Hindlimb muscle (tissue), 1 donor: ENCODE data around the gene GRM8. TPM values are rescaled to one million over a fixed set of nuclear protein-coding genes. Genes with fewer than 3 reads are reported as not detected.
"Not testable (repeated sequence)": the region's sequence is repeated elsewhere in the genome, so short reads cannot be mapped to it uniquely, and the experiment has no call there.

ENCODE experiments used
- DNase-seq: peaks from one replicate; pipeline ENCODE4 v3.0.0-alpha.2; 2013
- polyA plus RNA-seq: library from polyadenylated mRNA; unstranded; fragments of 120-200 nt; gene quantifications from one replicate; pipeline ENCODE4 v1.2.1, GENCODE V29; 2013; ENCODE audit not compliant: insufficient read length

Gene GRM8
- polyA plus RNA-seq, 1 donor, result 1.1 TPM

DNA sequence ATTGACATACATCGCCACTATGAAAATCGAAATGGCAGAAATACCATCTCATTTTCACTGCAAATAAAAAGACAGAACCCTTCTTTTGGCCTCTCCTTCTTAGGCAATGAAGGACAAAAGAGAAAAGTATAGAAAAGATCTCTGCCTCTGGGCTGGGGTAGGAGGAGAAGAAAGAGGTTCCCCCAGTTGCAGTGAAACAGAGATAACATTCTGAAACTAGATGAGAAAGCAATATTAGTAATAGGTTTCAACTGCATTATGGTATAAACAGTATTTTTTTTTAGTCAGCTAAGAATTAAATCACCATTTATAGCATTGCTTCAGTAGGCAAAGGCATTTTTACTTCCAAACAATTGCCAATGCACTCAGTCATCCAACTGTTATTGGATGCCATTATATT is 347.5 kb downstream of the GRM8 start:
- DNase-seq, result not testable (repeated sequence)

GRCh38 chr7:126901041-126901765 is 351.5 kb downstream of the GRM8 start:
- not testable (repeated sequence) for DNase-seq

DNA sequence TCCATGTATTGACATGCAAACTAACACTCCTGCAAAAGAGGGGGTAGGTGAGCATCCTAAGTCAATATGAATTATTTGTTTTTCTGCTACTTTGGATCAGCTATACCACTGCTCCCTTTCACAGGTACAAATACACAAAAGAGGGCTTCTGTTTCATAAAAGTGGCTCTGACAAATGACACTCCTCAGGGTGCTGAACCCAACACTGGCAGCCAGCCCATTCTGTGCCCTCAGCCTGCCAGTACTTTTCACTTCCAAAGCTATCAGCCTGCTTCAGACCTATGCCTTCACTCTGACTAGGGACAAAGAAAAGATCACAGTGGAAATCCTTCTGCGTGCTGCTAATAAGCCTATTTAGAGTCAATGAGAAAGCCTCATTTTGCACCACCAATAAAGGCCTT is 364.8 kb downstream of the GRM8 start:
- not testable (repeated sequence) for DNase-seq

DNA sequence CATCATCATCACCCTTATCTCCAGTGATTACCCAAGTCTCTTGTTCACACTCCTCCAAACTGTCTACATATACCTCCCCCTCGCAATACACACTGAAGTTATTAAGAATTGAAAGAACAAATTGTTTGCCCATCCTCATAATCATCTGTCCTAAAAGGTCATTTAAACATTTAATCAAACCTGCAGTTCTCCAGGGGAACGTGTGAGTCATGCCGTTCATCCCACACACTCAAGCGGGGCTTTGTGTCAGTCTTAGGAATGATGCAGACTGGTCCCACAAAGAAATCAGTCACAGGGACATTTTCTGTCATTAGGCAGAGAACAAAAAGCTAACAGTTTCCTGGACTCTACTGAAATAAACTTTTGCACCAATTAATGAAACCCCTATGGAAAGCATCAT is 365.2 kb downstream of the GRM8 start:
- not testable (repeated sequence) for DNase-seq

DNA sequence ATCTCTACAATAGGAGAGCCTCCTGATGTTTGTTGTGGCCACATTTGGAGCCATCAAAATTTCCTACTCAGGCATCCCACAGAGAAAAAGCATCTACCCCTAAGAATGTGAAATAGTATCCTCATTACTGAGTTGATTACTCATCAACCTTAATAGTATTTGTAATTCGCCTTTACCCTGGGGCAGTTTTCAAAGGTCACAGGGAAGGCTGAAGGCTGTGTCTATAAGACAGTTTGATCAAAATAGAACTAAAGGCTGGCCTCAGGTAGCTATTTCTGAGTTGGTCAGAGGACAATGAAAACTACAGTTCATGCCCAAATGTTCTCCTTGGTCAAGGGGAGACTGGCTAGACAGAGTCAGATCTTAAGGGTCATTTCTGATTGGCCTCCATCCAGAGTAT is 370.0 kb downstream of the GRM8 start:
- not testable (repeated sequence) for DNase-seq

DNA sequence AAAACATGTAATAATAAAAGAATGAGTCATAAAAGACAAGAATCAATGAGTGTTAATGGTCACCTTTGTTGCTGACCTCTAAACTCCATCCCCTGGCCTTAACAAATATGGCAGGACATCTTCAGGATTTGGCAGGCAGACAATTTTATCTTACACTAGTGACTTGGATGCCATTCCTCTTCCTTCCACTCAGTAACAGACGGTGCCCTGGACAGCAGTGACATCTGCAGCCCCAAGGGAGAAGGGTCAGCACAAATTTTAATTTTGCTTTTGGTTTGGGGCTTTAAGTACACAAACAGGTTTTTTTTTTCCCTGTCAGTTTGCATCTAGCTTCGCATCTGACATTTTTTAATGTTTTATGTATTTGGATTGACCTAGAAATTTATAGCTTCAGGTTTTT is 370.8 kb downstream of the GRM8 start:
- not testable (repeated sequence) for DNase-seq

DNA sequence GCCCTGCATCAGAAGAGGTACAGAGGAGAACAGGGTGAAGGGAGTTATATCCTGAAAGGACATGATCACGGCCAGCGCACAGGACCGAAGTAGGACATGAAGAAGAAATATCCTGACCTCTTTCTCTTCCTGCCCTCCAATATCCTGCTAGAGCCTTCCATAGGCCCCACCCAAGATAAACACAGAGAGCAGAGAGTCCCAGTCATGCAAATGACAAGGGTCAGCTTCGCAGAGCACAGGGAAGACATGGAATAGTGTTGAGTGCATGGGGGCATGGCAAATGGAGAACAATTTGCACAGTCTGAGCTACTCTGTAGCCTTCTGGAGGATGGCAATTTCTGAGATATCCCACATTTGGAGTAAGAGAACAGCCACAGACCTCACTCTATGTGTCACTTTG is 371.4 kb downstream of the GRM8 start:
- no peak for DNase-seq

DNA sequence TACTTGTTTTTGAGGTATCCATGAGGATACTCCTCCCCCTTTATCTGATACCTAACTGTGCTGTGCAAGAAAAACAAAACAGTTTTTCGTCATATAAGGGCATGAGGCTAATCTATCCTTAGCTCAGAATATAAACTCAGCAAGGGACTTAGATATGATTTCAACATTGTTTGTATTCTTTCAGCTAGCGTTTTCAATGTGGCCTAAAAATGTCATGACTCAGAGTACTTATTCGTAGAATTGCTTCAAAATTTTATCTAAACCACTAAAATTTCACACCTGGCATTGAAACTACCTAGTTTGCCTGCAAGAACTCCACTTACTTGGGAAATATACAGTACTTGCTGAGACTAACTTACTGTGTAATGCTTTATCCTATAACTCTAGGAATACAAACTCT is 376.2 kb downstream of the GRM8 start:
- DNase-seq, result not testable (repeated sequence)

DNA sequence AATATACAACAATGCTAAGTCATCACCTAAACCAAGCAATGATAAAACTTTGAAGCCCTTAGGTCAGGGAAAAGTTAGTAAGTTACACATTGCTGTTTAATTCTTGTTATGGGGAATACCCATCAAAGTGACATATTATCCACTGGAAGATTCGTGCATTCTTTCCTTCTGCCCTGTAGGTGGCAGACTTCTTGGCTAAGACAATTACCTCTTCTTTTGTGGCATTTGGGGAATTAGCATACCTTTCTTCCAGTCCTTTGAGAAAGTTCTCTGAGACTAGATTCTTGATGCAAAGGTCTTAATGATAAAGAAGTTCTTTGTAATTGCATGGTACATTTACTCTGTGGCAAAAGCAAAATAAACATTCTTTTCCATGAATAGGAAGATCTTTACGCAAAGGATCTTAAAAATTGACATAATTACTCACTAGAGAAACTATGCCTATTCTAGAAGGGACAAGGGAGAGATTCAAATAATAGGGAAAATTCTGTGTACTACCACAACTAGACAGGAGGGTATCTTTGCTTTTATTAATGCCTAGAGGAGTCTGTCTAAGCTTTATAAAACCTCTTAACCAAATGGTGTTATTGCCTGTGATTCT is 395.9 kb downstream of the GRM8 start:
- DNase-seq, result no peak

DNA sequence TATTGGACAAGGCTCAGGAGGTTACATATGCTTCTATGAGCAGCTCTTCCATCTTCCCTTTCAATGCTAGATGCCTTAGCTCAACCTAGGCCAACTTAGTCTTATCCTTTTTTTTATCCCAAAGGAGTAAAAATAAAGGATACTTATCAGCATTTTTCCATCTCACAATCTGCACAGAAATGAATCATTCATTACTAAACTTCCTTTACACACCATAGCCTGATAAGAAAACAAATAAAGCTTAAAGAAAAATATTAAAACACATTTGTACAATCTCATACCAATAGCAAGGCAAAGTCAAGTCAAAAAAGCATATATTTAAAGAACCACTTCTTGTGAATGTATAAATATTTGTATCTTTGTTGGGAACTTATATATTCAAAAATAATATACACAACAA is 407.4 kb downstream of the GRM8 start:
- no peak for DNase-seq

GRCh38 chr7:126843883-126844282 is 408.9 kb downstream of the GRM8 start:
- DNase-seq, result no peak

GRCh38 chr7:126843336-126843735 is 409.4 kb downstream of the GRM8 start:
- DNase-seq, result no peak

- no peak for DNase-seq
Observed at GRCh38 chr7:126842451-126842850, 410.3 kb downstream of the GRM8 start.

DNA sequence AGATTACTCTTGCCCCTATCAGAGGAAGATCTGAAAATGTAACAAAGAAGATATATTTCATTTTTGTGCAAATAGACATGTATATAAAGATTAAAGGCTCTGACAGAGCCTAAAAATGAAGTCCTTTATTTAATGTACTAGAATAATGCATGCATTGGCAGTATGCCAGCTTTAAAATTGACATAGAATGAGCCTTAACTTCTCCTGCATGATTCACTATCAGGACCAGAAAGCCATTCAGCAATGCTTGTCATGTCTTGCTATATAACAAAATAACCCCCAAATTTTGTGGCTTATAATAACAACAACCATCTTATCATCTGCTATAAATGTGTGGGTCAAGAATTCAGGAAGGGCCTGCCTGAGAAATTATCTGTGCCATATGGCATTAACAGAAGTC is 411.9 kb downstream of the GRM8 start:
- DNase-seq, result no peak

- DNase-seq, result no peak
Observed at GRCh38 chr7:126839624-126840023, 413.1 kb downstream of the GRM8 start.

GRCh38 chr7:126838194-126838593 is 414.5 kb downstream of the GRM8 start:
- no peak for DNase-seq

DNA sequence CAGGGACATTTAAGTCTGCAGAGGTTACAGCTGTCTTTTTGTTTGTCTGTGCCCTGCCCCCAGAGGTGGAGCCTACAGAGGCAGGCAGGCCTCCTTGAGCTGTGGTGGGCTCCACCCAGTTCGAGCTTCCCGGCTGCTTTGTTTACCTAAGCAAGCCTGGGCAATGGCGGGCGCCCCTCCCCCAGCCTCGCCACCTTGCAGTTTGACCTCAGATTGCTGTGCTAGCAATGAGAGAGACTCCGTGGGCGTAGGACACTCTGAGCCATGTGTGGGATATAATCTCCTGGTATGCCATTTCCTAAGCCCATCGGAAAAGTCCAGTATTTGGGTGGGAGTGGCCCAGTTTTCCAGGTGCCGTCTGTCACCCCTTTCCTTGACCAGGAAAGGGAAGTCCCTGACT is 421.5 kb downstream of the GRM8 start:
- DNase-seq, result not testable (repeated sequence)

GRCh38 chr7:126820925-126821324 is 431.8 kb downstream of the GRM8 start:
- DNase-seq, result no peak

DNA sequence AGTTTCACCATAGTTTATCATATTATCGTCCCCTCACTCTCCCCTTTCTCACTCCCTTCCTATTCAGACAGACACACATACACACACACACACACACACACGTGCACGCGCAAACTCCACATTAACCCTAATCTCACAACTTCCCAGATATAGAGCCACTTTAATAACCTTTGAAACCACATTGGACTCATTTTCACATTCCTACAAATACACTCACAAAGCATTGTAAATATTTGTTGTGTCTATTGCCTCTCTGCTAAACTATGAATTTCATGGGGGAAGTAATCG is 433.6 kb downstream of the GRM8 start:
- DNase-seq, result no peak

DNA sequence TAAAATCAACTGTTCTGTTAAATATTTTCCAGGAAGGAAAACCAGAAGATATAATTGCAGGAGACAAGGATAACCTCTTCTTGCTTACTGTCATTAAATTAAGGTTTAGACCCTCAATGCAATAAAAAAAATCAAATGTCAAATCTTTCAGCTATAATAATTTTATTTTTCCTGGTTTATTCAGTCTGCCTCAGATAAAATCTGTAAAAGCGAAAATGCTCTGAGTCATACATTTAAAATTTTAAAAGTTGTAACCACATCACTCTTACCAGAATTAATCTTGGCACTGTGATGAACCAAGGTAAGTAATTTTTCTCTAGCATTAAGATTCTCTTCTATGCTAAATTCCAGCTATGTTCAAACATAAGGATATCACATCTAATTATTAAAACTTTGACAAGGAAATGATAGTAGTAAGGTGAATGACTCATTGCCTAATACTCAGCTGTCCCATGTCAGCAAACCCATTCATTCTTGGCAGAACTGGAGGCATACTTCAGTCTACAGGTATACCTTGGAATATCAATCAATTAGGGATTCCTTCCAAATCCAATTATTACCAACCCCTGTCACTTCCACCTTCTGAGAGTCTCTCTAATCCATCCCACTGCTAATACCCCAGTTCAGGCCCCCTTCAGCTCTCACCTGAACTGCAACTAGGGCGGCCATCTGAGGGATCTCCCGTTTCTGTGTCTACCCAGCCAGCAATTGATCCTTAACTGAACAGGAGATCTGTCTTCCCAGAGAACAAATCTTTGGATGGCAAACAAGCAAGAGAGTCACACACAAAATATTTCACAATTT is 434.1 kb downstream of the GRM8 start:
- DNase-seq, result no peak

GRCh38 chr7:126809188-126809587 is 443.6 kb downstream of the GRM8 start:
- no peak for DNase-seq

DNA sequence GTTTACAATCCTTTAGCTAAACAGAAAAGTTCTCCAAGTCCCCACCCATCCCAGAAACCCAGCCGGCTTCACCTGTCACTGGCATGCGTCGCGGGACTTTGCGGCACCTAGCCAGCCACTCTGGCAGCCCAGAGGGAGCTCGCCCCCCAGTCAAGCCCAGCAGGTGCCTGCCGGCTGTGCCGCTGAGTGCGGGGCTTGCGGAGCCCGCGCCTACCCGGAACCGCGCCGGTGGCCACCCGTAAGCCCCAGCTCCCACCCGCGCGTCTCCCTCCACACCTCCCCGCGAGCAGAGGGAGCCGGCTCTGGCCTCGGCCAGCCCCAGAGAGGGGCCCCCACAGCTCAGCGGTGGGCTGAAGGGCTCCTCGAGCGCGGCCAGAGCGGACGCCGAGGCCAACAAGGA is 446.1 kb downstream of the GRM8 start:
- DNase-seq, result no peak

GRCh38 chr7:126805351-126805750 is 447.4 kb downstream of the GRM8 start:
- no peak for DNase-seq

- DNase-seq, result no peak
Observed at GRCh38 chr7:126804604-126805003, 448.1 kb downstream of the GRM8 start.
